K562 (cell line): ENCODE measurements around the gene USP12. TPM values are rescaled to one million over a fixed set of nuclear protein-coding genes. Genes with fewer than 3 reads are reported as not detected.

Experiments used
- ATAC-seq: fragments of 200-7000 bp; cut with Tn5 transposase; 3 replicates; pipeline ENCODE4 v1.9.1; 2020; ENCODE audit warnings: moderate library complexity
- BruUV-seq: library from RNA; stranded (reverse); fragments of 400-500 nt; replicated peaks from 2 replicates; lab custom pipeline; 2021; lab: Mats Ljungman, UMichigan
- CTCF ChIA-PET: fragments of 300-600 bp; formaldehyde crosslinking; extraction: SDS; loops from one replicate; lab custom pipeline; 2021; ENCODE audit warnings: low intra/inter-chr PET ratio; lab: Yijun Ruan, JAX
- POLR2A ChIA-PET: fragments of 300-600, 350-650 bp; sonication (Branson Sonifier 250); formaldehyde crosslinking; extraction: SDS; loops from one replicate; lab custom pipeline; 2021; ENCODE audit warnings: antibody characterized with exemption, inconsistent platforms; lab: Yijun Ruan, JAX
- DNase-seq, 4 experiments: peaks; one replicate each; pipeline versions ENCODE4 v3.0.0 to v3.0.0-alpha.2; 2011 to 2018; ENCODE audit warnings: low spot score in 3 of 4, mixed read lengths in 3 of 4; ENCODE audit errors: extremely low read depth in 1 of 4
- FAIRE-seq: peaks from 2 replicates; lab custom pipeline; 2011; peaks lifted over from hg19 to GRCh38; lab: Jason Lieb, UNC
- H2AFZ ChIP-seq: 2 replicates; pipeline ENCODE4 v1.6.0; 2011; ENCODE audit warnings: low read depth, low read length, control low read depth, inconsistent platforms
- H3K27ac ChIP-seq: fragments of 200-600 bp; 3 replicates; pipeline ENCODE4 v1.8.0; 2011; ENCODE audit warnings: low read depth, mild to moderate bottlenecking, control low read depth, inconsistent platforms, low read length, moderate library complexity, mixed read lengths; ENCODE audit errors: extremely low read depth
- H3K27me3 ChIP-seq, 2 experiments: fragments of 300-600 bp in 1 of 2; 2 replicates in 1 of 2; 3 replicates in 1 of 2; pipeline versions ENCODE4 v1.6.0 to v1.8.0; 2011; ENCODE audit warnings: inconsistent platforms in 2 of 2, low read length in 2 of 2, mild to moderate bottlenecking in 1 of 2, mixed read lengths in 1 of 2, moderate library complexity in 1 of 2; ENCODE audit not compliant: control insufficient read depth in 2 of 2, insufficient read depth in 2 of 2
- H3K36me3 ChIP-seq: fragments of 300-600 bp; 3 replicates; pipeline ENCODE4 v1.8.0; 2011; ENCODE audit warnings: mild to moderate bottlenecking, low read length, inconsistent platforms; ENCODE audit not compliant: control insufficient read depth, insufficient read depth
- H3K4me1 ChIP-seq, 2 experiments: fragments of 200-600 bp in 1 of 2; replicated peaks in 1 of 2; 2 replicates in 1 of 2; 3 replicates in 1 of 2; pipeline versions ENCODE4 v1.5.1 to v1.8.0; 2011; ENCODE audit warnings: inconsistent platforms in 2 of 2, low read length in 2 of 2, mild to moderate bottlenecking in 1 of 2, mixed read lengths in 1 of 2, moderate library complexity in 1 of 2; ENCODE audit not compliant: control insufficient read depth in 2 of 2, insufficient read depth in 2 of 2
- H3K4me2 ChIP-seq: 2 replicates; pipeline ENCODE4 v1.6.1; 2011; ENCODE audit warnings: low read length, control low read depth, inconsistent platforms, mixed read lengths; ENCODE audit not compliant: insufficient read depth
- H3K4me3 ChIP-seq: fragments of 200-600 bp; sonication (generic), shearing (Covaris generic); 2 replicates; pipeline ENCODE4 v1.5.1; 2016; ENCODE audit warnings: control low read depth, inconsistent platforms
- H3K79me2 ChIP-seq: fragments of 200-600 bp; 3 replicates; pipeline ENCODE4 v1.8.0; 2011; ENCODE audit warnings: low read length, inconsistent platforms; ENCODE audit not compliant: control insufficient read depth, insufficient read depth
- H3K9ac ChIP-seq, 2 experiments: 2 replicates each; pipeline versions ENCODE4 v1.6.0 to v1.6.1; 2011; ENCODE audit warnings: low read depth in 2 of 2, low read length in 2 of 2, control low read depth in 1 of 2, inconsistent platforms in 1 of 2, mild to moderate bottlenecking in 1 of 2, mixed read lengths in 1 of 2; ENCODE audit not compliant: insufficient read depth in 1 of 2
- H3K9me1 ChIP-seq: one replicate; pipeline ENCODE4 v1.6.0; 2011; ENCODE audit warnings: inconsistent platforms, mild to moderate bottlenecking, low read length, moderate library complexity; ENCODE audit not compliant: control insufficient read depth, insufficient read depth
- H3K9me3 ChIP-seq: replicated peaks from 2 replicates; pipeline ENCODE4 v1.5.1; 2011; ENCODE audit warnings: low read depth, low read length, inconsistent platforms; ENCODE audit not compliant: control insufficient read depth, insufficient read depth
- H4K20me1 ChIP-seq: replicated peaks from 2 replicates; pipeline ENCODE4 v1.6.1; 2011; ENCODE audit warnings: low read length, inconsistent platforms, mixed read lengths; ENCODE audit not compliant: control insufficient read depth, insufficient read depth
- ARHGAP35 ChIP-seq: fragments of 450-650 bp; IDR thresholded peaks from 2 replicates; pipeline ENCODE4 v1.6.1; 2018; ENCODE audit not compliant: partially characterized antibody
- FOXJ3 ChIP-seq: sonication (generic); formaldehyde crosslinking; IDR thresholded peaks from 2 replicates; pipeline ENCODE4 v1.4.0; 2020; ENCODE audit warnings: mild to moderate bottlenecking, missing genetic modification reagents
- NFYB ChIP-seq: IDR thresholded peaks from 2 replicates; pipeline ENCODE4 v1.6.1; 2011; ENCODE audit warnings: mild to moderate bottlenecking, moderate library complexity; ENCODE audit not compliant: insufficient read length; ENCODE audit errors: extremely low read depth
- NR2F6 ChIP-seq: fragments of 450-650 bp; formaldehyde crosslinking; IDR thresholded peaks from 2 replicates; pipeline ENCODE4 v1.4.0; 2020; ENCODE audit warnings: mild to moderate bottlenecking
- RAD21 ChIP-seq, 2 experiments: fragments of 250-450 bp in 1 of 2; fragments of 450-650 bp in 1 of 2; sonication (Bioruptor Pico) in 1 of 2; formaldehyde crosslinking in 1 of 2; IDR thresholded peaks in 1 of 2; conservative IDR thresholded peaks in 1 of 2; 2 replicates each; pipeline versions ENCODE4 v1.4.0 to v1.8.0; 2020 to 2022; ENCODE audit warnings: mild to moderate bottlenecking in 2 of 2, moderate library complexity in 1 of 2
- ZNF668 ChIP-seq: fragments of 250-450 bp; sonication (Bioruptor Pico); IDR thresholded peaks from 2 replicates; pipeline ENCODE4 v1.8.0; 2022; ENCODE audit warnings: mild to moderate bottlenecking, inconsistent platforms
- WGBS: fragments of 100-300 bp; shearing (Covaris generic); methylation state at CpG from one replicate; pipeline ENCODE4 v1.1.6; 2016; ENCODE audit warnings: low coverage, mixed read lengths; ENCODE audit not compliant: insufficient coverage; ENCODE audit errors: missing lambda C conversion rate; 5-methylcytosine and 5-hydroxymethylcytosine counted together
- in situ Hi-C: fragments of 300-500 bp; cut with MboI; formaldehyde crosslinking; loops from 4 replicates; pipeline ENCODE4 v1.15.0; 2018; ENCODE audit warnings: inconsistent platforms, mixed read lengths
- intact Hi-C: fragments of 100-400 bp; cut with micrococcal nuclease; formaldehyde crosslinking; loops from 2 replicates; pipeline ENCODE4 v1.14.2; 2022
- polyA plus RNA-seq, 8 experiments: library from polyadenylated mRNA; depleted of rRNA in 4 of 8; stranded (reverse) in 5 of 8; unstranded in 3 of 8; fragments of >200 nt; fragmentation: Nextera tagmentation in 2 of 8; fragmentation: Illumina TruSeq in 1 of 8; extraction: Ambion mirVana in 2 of 8; extraction: Trizol in 1 of 8; gene quantifications; 2 replicates each; pipeline versions ENCODE4 v1.2.1 to v1.2.3, GENCODE V29; 2011 to 2014; ENCODE audit warnings: inconsistent platforms in 1 of 8, missing spikeins in 1 of 8
- total RNA-seq, 7 experiments: library from RNA; depleted of rRNA in 6 of 7; stranded (reverse); fragments of >200 nt in 6 of 7; fragmentation: Illumina TruSeq in 2 of 7; extraction: Trizol in 2 of 7; gene quantifications; 2 replicates each; pipeline versions ENCODE4 v1.2.1 to v1.2.3, GENCODE V29; 2011 to 2021; ENCODE audit warnings: low replicate concordance in 1 of 7
- TF ChIP-seq, protein P1 (sequence below): sonication (generic); formaldehyde crosslinking; IDR thresholded peaks from 2 replicates; pipeline ENCODE4 v1.8.0; 2022; ENCODE audit warnings: mild to moderate bottlenecking, missing genetic modification reagents
- TF ChIP-seq, protein P2 (sequence below): fragments of 450-650 bp; IDR thresholded peaks from 2 replicates; pipeline ENCODE4 v1.6.1; 2016; ENCODE audit warnings: low read depth, mild to moderate bottlenecking, moderate library complexity

The USP12 gene
- total and polyA plus RNA-seq, 9 of the 15 experiments (the other 6 are each of a cell fraction or from before 2014, with no cell fraction given), result 1.8 to 20.5 (median 13.3) TPM

DNA sequence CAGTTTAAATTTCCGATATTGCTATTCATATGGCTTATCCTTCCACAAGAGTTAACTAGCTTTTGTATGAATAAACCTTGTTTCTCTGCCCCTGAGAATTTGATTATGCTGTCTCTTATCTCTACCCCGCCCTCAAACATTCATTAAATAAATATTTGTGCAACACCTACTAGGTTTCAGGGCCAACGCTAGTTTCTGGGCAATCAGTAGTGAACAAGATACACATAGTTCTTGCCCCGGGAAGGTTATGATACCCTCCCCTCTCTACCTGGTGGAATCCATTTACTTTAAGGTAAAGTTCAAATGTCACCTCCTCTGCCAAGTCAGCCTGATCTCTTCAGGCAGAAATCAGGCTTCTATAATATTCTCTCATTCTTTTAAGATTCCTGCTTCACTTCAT lies 16.6 kb upstream of the USP12 start:
- H3K4me2 ChIP-seq, result no peak overlapping the region
- DNase-seq (no peak), ATAC-seq (no peak), FAIRE-seq (no peak)
- no peak overlapping the region for H2AFZ ChIP-seq
- intact Hi-C loops (no loop called here), in situ Hi-C loops (no loop called here)
- H3K27me3 ChIP-seq, result no peaks in the 10 kb centered on the region
- no peaks in the 10 kb centered on the region for H3K9me3 ChIP-seq
- H3K9me1 ChIP-seq, result no peaks in the 10 kb centered on the region
- POLR2A ChIA-PET, result no interaction called here
- no peak overlapping the region for H3K4me3 ChIP-seq
- H4K20me1 ChIP-seq, result no peaks in the 10 kb centered on the region
- 46% methylated on average over 4 of the region's 4 CpGs for WGBS
- peaks cover 3 to 13% of the 10 kb centered on the region in 2 experiments; a peak in 3 of 5 replicates for H3K4me1 ChIP-seq
- H3K36me3 ChIP-seq, result no peaks in the 10 kb centered on the region
- no peaks in the 10 kb centered on the region for H3K79me2 ChIP-seq
- no peak overlapping the region for H3K27ac ChIP-seq
- no TSS peak for BruUV-seq
- TF ChIP-seq FOXJ3 (no peak), RAD21 (CRISPR knock-in tag; conservative IDR thresholded peaks at IDR 0.05 in 1 of 2, IDR thresholded peaks at IDR 0.05 in 1 of 2) (no peak), ZNF668 (no peak), ARHGAP35 (no peak), NFYB (no peak), NR2F6 (no peak)
- TF ChIP-seq, protein P1, sequence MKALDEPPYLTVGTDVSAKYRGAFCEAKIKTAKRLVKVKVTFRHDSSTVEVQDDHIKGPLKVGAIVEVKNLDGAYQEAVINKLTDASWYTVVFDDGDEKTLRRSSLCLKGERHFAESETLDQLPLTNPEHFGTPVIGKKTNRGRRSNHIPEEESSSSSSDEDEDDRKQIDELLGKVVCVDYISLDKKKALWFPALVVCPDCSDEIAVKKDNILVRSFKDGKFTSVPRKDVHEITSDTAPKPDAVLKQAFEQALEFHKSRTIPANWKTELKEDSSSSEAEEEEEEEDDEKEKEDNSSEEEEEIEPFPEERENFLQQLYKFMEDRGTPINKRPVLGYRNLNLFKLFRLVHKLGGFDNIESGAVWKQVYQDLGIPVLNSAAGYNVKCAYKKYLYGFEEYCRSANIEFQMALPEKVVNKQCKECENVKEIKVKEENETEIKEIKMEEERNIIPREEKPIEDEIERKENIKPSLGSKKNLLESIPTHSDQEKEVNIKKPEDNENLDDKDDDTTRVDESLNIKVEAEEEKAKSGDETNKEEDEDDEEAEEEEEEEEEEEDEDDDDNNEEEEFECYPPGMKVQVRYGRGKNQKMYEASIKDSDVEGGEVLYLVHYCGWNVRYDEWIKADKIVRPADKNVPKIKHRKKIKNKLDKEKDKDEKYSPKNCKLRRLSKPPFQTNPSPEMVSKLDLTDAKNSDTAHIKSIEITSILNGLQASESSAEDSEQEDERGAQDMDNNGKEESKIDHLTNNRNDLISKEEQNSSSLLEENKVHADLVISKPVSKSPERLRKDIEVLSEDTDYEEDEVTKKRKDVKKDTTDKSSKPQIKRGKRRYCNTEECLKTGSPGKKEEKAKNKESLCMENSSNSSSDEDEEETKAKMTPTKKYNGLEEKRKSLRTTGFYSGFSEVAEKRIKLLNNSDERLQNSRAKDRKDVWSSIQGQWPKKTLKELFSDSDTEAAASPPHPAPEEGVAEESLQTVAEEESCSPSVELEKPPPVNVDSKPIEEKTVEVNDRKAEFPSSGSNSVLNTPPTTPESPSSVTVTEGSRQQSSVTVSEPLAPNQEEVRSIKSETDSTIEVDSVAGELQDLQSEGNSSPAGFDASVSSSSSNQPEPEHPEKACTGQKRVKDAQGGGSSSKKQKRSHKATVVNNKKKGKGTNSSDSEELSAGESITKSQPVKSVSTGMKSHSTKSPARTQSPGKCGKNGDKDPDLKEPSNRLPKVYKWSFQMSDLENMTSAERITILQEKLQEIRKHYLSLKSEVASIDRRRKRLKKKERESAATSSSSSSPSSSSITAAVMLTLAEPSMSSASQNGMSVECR (CRISPR knock-in tag), result no peak
- TF ChIP-seq, protein P2, sequence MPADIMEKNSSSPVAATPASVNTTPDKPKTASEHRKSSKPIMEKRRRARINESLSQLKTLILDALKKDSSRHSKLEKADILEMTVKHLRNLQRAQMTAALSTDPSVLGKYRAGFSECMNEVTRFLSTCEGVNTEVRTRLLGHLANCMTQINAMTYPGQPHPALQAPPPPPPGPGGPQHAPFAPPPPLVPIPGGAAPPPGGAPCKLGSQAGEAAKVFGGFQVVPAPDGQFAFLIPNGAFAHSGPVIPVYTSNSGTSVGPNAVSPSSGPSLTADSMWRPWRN, result no peak
- TF ChIP-seq, all 486 proteins: peak for 0
- no peak overlapping the region for H3K9ac ChIP-seq
- CTCF ChIA-PET, result no interaction called here
